Parathyroid adenoma (tissue), 2 donors: ENCODE measurements around the gene MACF1.

Experiments used
- H2AFZ ChIP-seq: fragments of 300-600 bp; sonication (generic); one replicate; pipeline ENCODE4 v1.7.0; 2017; ENCODE audit warnings: antibody characterized with exemption, mild to moderate bottlenecking
- H3K27ac ChIP-seq: fragments of 300-600 bp; sonication (generic); one replicate; pipeline ENCODE4 v1.7.0; 2017
- H3K27me3 ChIP-seq: fragments of 300-600 bp; sonication (generic); one replicate; pipeline ENCODE4 v1.7.0; 2017; ENCODE audit warnings: low read length; ENCODE audit not compliant: control insufficient read depth, insufficient read depth
- H3K36me3 ChIP-seq: fragments of 300-600 bp; sonication (generic); one replicate; pipeline ENCODE4 v1.7.0; 2017; ENCODE audit warnings: low read length; ENCODE audit not compliant: control insufficient read depth, insufficient read depth
- H3K4me1 ChIP-seq: fragments of 300-600 bp; sonication (generic); one replicate; pipeline ENCODE4 v1.7.0; 2017; ENCODE audit warnings: control low read depth
- H3K4me2 ChIP-seq: fragments of 300-600 bp; sonication (generic); one replicate; pipeline ENCODE4 v1.7.0; 2017; ENCODE audit warnings: low read length
- H3K4me3 ChIP-seq: fragments of 300-600 bp; sonication (generic); one replicate; pipeline ENCODE4 v1.7.0; 2017; ENCODE audit warnings: low read depth, low read length
- H3K79me2 ChIP-seq: fragments of 300-600 bp; sonication (generic); one replicate; pipeline ENCODE4 v1.7.0; 2017; ENCODE audit warnings: control low read depth
- H3K9ac ChIP-seq: fragments of 300-600 bp; sonication (generic); one replicate; pipeline ENCODE4 v1.7.0; 2017; ENCODE audit warnings: mild to moderate bottlenecking
- H3K9me3 ChIP-seq: fragments of 300-600 bp; sonication (generic); one replicate; pipeline ENCODE4 v1.7.0; 2017; ENCODE audit warnings: low read length; ENCODE audit not compliant: control insufficient read depth
- TF ChIP-seq, protein P1 (sequence below): fragments of 300-600 bp; sonication (generic); IDR thresholded peaks from one replicate; pipeline ENCODE4 v1.7.0; 2017; ENCODE audit warnings: antibody characterized with exemption, mild to moderate bottlenecking
- donor health status: primary hyperparathyroidism.

Gene MACF1

DNA sequence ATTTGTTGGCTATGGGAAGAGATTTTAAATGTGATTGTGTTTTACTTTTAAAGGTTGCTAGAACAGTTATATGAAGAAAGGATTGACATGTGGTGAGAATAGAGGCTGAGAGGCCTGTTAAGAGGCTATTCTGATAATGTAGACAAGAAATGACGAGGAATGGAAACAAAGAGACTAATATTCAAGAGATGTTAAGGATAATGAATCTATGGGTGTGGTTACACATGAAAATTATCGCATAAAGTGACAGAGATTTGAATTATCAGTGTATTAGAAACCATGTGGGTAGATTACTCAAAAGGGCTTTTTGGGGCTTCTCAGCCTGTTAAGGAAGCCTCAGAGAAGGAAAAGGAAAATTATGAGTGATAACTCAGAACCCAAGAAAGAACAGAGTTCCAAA is 120.4 kb downstream of the MACF1 start:
- no peaks in the 10 kb centered on the region for H3K79me2 ChIP-seq
- H3K36me3 ChIP-seq, result no peaks in the 10 kb centered on the region
- H3K27ac ChIP-seq, result peak overlapping the region; percentile 24
- H3K27me3 ChIP-seq, result no peaks in the 10 kb centered on the region
- H3K4me2 ChIP-seq, result no peak overlapping the region
- no peaks in the 10 kb centered on the region for H3K9me3 ChIP-seq
- TF ChIP-seq, protein P1, sequence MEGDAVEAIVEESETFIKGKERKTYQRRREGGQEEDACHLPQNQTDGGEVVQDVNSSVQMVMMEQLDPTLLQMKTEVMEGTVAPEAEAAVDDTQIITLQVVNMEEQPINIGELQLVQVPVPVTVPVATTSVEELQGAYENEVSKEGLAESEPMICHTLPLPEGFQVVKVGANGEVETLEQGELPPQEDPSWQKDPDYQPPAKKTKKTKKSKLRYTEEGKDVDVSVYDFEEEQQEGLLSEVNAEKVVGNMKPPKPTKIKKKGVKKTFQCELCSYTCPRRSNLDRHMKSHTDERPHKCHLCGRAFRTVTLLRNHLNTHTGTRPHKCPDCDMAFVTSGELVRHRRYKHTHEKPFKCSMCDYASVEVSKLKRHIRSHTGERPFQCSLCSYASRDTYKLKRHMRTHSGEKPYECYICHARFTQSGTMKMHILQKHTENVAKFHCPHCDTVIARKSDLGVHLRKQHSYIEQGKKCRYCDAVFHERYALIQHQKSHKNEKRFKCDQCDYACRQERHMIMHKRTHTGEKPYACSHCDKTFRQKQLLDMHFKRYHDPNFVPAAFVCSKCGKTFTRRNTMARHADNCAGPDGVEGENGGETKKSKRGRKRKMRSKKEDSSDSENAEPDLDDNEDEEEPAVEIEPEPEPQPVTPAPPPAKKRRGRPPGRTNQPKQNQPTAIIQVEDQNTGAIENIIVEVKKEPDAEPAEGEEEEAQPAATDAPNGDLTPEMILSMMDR, result no peak
- peaks cover 11% of the 10 kb centered on the region for H3K4me1 ChIP-seq
- no peak overlapping the region for H2AFZ ChIP-seq
- no peak overlapping the region for H3K9ac ChIP-seq
- H3K4me3 ChIP-seq, result no peak overlapping the region

DNA sequence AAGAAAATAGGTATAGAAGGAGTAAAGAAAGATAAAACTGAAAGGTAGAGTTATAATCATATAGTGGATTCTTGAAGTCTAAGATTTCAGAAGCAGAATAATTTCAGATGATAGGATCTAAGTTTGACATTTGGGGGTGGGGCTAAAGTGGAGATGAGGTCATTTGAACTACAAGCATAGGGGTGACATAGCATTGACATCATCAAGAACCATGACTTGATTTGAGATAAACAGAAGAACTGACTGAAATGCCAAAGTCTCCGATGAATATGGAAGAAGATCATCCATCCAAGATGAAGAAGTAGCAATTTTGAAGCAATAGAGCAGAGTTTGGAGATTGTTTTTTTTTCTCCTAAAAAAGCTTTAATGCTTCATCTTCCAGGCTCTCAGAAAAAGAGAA is 122.3 kb downstream of the MACF1 start:
- Histone ChIP-seq H3K4me2 (no peak overlapping the region), H3K4me1 (peaks cover 17% of the 10 kb centered on the region), H3K9ac (no peak overlapping the region), H3K4me3 (no peak overlapping the region), H3K27ac (peak overlapping the region; percentile 84), H3K9me3 (no peaks in the 10 kb centered on the region), H3K27me3 (no peaks in the 10 kb centered on the region), H3K79me2 (no peaks in the 10 kb centered on the region), H3K36me3 (no peaks in the 10 kb centered on the region), H2AFZ (no peak overlapping the region)
- TF ChIP-seq, protein P1, result no peak

DNA sequence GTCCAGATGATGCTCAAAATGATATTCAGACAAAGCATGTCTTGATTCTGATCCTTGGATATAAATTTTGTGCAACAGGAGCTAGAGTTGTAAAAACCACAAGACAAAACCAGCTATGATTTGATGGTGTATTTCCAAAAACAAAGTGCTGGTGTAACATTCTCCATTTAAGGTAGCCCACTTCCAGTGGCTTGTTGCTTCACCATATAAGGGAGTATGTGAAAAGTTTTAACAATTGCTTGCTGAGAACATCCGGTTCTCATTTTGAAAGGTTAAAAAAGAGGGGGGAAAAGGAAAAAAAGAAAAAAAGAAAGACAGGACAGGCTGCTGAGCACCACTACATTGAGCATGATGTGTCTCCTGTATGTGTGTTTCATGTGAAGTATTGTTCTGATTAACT is 123.6 kb downstream of the MACF1 start:
- Histone ChIP-seq H3K27ac (peak overlapping the region; percentile 84), H3K9ac (no peak overlapping the region), H3K9me3 (no peaks in the 10 kb centered on the region), H2AFZ (no peak overlapping the region), H3K4me3 (peak overlapping the region; percentile 8), H3K27me3 (no peaks in the 10 kb centered on the region), H3K79me2 (no peaks in the 10 kb centered on the region), H3K36me3 (no peaks in the 10 kb centered on the region), H3K4me2 (peak overlapping the region; percentile 43), H3K4me1 (peaks cover 28% of the 10 kb centered on the region)
- TF ChIP-seq, protein P1, result no peak

DNA sequence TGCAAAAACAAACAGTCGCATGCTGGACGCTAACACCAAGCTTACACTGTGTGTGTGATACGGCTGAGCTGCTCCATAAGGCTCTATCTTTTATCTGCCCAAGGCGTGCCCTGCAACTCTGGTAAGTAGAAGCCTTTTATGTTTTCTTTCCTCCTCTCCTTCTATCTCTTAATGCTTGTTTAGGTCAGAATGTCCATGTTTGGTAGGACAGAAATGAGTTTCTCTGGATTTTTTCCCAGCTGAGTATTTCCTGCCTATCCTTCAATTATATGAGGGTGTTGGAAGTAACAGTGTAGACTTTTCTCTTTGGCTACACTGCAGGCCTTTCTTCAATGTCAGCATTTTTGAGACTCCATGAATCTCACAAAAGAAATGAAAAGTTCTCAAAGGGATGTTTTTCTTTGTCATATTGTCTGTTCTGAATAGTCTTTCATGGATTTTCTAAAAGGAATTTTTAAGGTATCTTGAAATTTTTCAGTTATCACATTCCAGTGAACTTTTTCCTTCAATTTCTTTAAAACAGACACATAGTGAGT is 124.2 kb downstream of the MACF1 start:
- Histone ChIP-seq H3K9ac (no peak overlapping the region), H3K36me3 (no peaks in the 10 kb centered on the region), H3K9me3 (no peaks in the 10 kb centered on the region), H2AFZ (peak overlapping the region; percentile 33), H3K4me1 (peaks cover 32% of the 10 kb centered on the region), H3K79me2 (no peaks in the 10 kb centered on the region), H3K27ac (peak overlapping the region; percentile 84), H3K4me2 (peak overlapping the region; percentile 43), H3K4me3 (peak overlapping the region; percentile 8), H3K27me3 (no peaks in the 10 kb centered on the region)
- TF ChIP-seq, protein P1, result no peak

DNA sequence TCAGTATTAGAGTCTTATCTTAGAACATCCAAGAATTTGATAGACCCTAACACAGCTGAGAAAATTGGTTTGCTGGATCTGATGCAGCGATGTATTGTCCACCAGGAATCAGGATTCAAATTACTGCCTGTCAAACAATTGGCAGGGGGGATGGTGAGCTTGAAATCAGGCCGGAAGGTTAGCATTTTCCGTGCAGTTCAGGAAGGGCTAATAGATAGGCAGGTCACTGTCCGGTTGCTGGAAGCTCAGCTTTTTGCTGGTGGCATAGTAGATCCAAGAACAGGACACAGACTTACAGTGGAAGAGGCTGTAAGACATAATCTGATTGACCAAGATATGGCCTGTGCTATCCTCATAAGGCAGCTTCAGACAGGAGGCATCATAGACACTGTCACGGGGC is 127.2 kb downstream of the MACF1 start:
- peaks cover 60% of the 10 kb centered on the region for H3K4me1 ChIP-seq
- H2AFZ ChIP-seq, result no peak overlapping the region
- H3K4me3 ChIP-seq, result no peak overlapping the region
- H3K36me3 ChIP-seq, result no peaks in the 10 kb centered on the region
- H3K79me2 ChIP-seq, result no peaks in the 10 kb centered on the region
- H3K9ac ChIP-seq, result no peak overlapping the region
- TF ChIP-seq, protein P1, result no peak
- no peaks in the 10 kb centered on the region for H3K9me3 ChIP-seq
- H3K27ac ChIP-seq, result peak overlapping the region; percentile 99
- no peak overlapping the region for H3K4me2 ChIP-seq
- no peaks in the 10 kb centered on the region for H3K27me3 ChIP-seq
